Endothelial cell of umbilical vein (primary cell): ENCODE data around the gene CXCR5. TPM values are rescaled to one million over a fixed set of nuclear protein-coding genes. Genes with fewer than 3 reads are reported as not detected.
A peak's percentile ranks its signal among the peaks of the same experiment; 100 is the strongest.

Source experiments
- BruUV-seq: library from RNA; stranded (reverse); fragments of 400-500 nt; replicated peaks from 2 replicates; lab custom pipeline; 2021; lab: Mats Ljungman, UMichigan
- CTCF ChIA-PET: fragments of 300-600, 350-600 bp; sonication (Branson Sonifier 250); formaldehyde crosslinking; loops from one replicate; lab custom pipeline; 2021; ENCODE audit warnings: antibody characterized with exemption, inconsistent platforms; lab: Charles Lee
- POLR2A ChIA-PET: fragments of 300-600, 350-600 bp; sonication (Branson Sonifier 250); formaldehyde crosslinking; loops from one replicate; lab custom pipeline; 2021; ENCODE audit warnings: antibody characterized with exemption, inconsistent platforms; lab: Charles Lee
- DNase-seq: peaks from one replicate; pipeline ENCODE4 v3.0.0-alpha.2; 2011; ENCODE audit warnings: low read depth, low spot score
- FAIRE-seq: peaks from 2 replicates; lab custom pipeline; 2011; peaks lifted over from hg19 to GRCh38; lab: Jason Lieb, UNC
- H2AFZ ChIP-seq: 2 replicates; pipeline ENCODE4 v1.6.0; 2012; ENCODE audit warnings: low read depth, low read length, control low read depth, inconsistent platforms
- H3K27ac ChIP-seq: 2 replicates; pipeline ENCODE4 v1.5.1; 2011; ENCODE audit warnings: low read depth, mild to moderate bottlenecking, control low read depth, low read length, moderate library complexity; ENCODE audit not compliant: insufficient read depth
- H3K27me3 ChIP-seq, 2 experiments: 2 replicates each; pipeline versions ENCODE4 v1.6.0 to v1.6.1; 2011; ENCODE audit warnings: low read length in 2 of 2, mixed read lengths in 1 of 2; ENCODE audit not compliant: control insufficient read depth in 2 of 2, insufficient read depth in 2 of 2
- H3K36me3 ChIP-seq, 2 experiments: 2 replicates in 1 of 2; 3 replicates in 1 of 2; pipeline ENCODE4 v1.5.1; 2011; ENCODE audit warnings: low read length in 2 of 2, mild to moderate bottlenecking in 1 of 2, moderate library complexity in 1 of 2; ENCODE audit not compliant: control insufficient read depth in 2 of 2, insufficient read depth in 2 of 2; ENCODE audit errors: extremely low read depth in 1 of 2
- H3K4me1 ChIP-seq: 3 replicates; pipeline ENCODE4 v1.5.1; 2011; ENCODE audit warnings: mild to moderate bottlenecking, low read length; ENCODE audit not compliant: control insufficient read depth, insufficient read depth; ENCODE audit errors: extremely low read depth
- H3K4me2 ChIP-seq: 2 replicates; pipeline ENCODE4 v1.6.1; 2011; ENCODE audit warnings: low read length, control low read depth, mixed read lengths; ENCODE audit not compliant: insufficient read depth
- H3K4me3 ChIP-seq, 3 experiments: fragments of 200-600 bp in 1 of 3; sonication (generic), shearing (Covaris generic) in 1 of 3; replicated peaks in 1 of 3; 2 replicates each; pipeline ENCODE4 v1.5.1; 2011 to 2016; ENCODE audit warnings: control low read depth in 3 of 3, low read length in 3 of 3, mild to moderate bottlenecking in 2 of 3, inconsistent platforms in 1 of 3, low read depth in 1 of 3, moderate library complexity in 1 of 3; ENCODE audit not compliant: insufficient read depth in 1 of 3
- H3K79me2 ChIP-seq: 2 replicates; pipeline ENCODE4 v1.6.0; 2012; ENCODE audit warnings: low read length, inconsistent platforms; ENCODE audit not compliant: control insufficient read depth, insufficient read depth
- H3K9ac ChIP-seq: replicated peaks from 2 replicates; pipeline ENCODE3; 2011; ENCODE audit warnings: low read length, control low read depth; ENCODE audit not compliant: insufficient read depth; ENCODE audit errors: extremely low read depth
- H3K9me1 ChIP-seq: replicated peaks from 3 replicates; pipeline ENCODE4 v1.6.0; 2011; ENCODE audit warnings: mild to moderate bottlenecking, low read length; ENCODE audit not compliant: control insufficient read depth, insufficient read depth; ENCODE audit errors: extremely low read depth
- H3K9me3 ChIP-seq: replicated peaks from 2 replicates; pipeline ENCODE4 v1.5.1; 2012; ENCODE audit warnings: low read length, inconsistent platforms; ENCODE audit not compliant: control insufficient read depth, insufficient read depth
- H4K20me1 ChIP-seq: replicated peaks from 2 replicates; pipeline ENCODE3; 2011; ENCODE audit warnings: mild to moderate bottlenecking, low read length; ENCODE audit not compliant: control insufficient read depth, insufficient read depth; ENCODE audit errors: extremely low read depth
- CTCF ChIP-seq, 2 donors: IDR thresholded peaks; 1 replicate in 1 of 2; 2 replicates in 1 of 2; pipeline ENCODE4 v1.5.1; 2011; ENCODE audit warnings: low read length in 2 of 2, mild to moderate bottlenecking in 2 of 2, moderate library complexity in 2 of 2, control low read depth in 1 of 2, inconsistent platforms in 1 of 2, low read depth in 1 of 2; ENCODE audit not compliant: insufficient read depth in 1 of 2; ENCODE audit errors: extremely low read depth in 1 of 2
- EZH2 ChIP-seq: IDR thresholded peaks from 2 replicates; pipeline ENCODE4 v1.6.1; 2012; ENCODE audit warnings: borderline replicate concordance, low read depth, mild to moderate bottlenecking, moderate library complexity, low read length, inconsistent platforms; ENCODE audit not compliant: severe bottlenecking
- FOS ChIP-seq: IDR thresholded peaks from 2 replicates; pipeline ENCODE4 v1.6.1; 2011; ENCODE audit warnings: mild to moderate bottlenecking, low read length, moderate library complexity, borderline replicate concordance; ENCODE audit not compliant: insufficient read depth
- JUN ChIP-seq: IDR thresholded peaks from 2 replicates; pipeline ENCODE4 v1.6.1; 2011; ENCODE audit warnings: borderline replicate concordance, low read depth; ENCODE audit not compliant: insufficient read length, insufficient read depth
- MYC ChIP-seq: IDR thresholded peaks from one replicate; pipeline ENCODE4 v1.6.1; 2011; ENCODE audit warnings: mild to moderate bottlenecking, low read depth, low read length
- dilution Hi-C: fragments of 300-500 bp; cut with MboI; formaldehyde crosslinking; loops from one replicate; pipeline ENCODE4 v1.15.0; 2019; ENCODE audit warnings: low sequenced_read_pairs; ENCODE audit not compliant: extremely low pct_ligation_motif_present
- intact Hi-C: fragments of 100-400 bp; cut with micrococcal nuclease; formaldehyde crosslinking; loops from one replicate; pipeline ENCODE4 v1.10.0; 2022
- polyA plus RNA-seq, 4 experiments: library from polyadenylated mRNA; depleted of rRNA in 3 of 4; stranded (reverse) in 3 of 4; unstranded in 1 of 4; fragments of >200 nt; gene quantifications; 2 replicates each; pipeline versions ENCODE4 v1.2.1 to v1.2.3, GENCODE V29; 2011 to 2012; ENCODE audit warnings: missing spikeins in 1 of 4
- total RNA-seq: library from RNA; stranded (reverse); gene quantifications from 2 replicates; pipeline ENCODE4 v1.2.3, GENCODE V29; 2021

CXCR5 gene
- total and polyA plus RNA-seq, 2 donors (not counting 3 experiments of a cell fraction or from before 2014, with no cell fraction given): not detected

- dilution Hi-C loops (no loop called here), intact Hi-C loops (loop anchor here (1.0 to 5.0 kb wide), 6 partner anchors 20 to 237 kb away; partner anchors contain the start of genes DDX6, HYOU1, RPS25 and TRAPPC4)
- no peaks in the 10 kb centered on the region for H3K9me1 ChIP-seq
- no TSS peak for BruUV-seq
- no peaks in the 10 kb centered on the region for H3K9me3 ChIP-seq
- H3K79me2 ChIP-seq: peaks cover 27% of the 10 kb centered on the region
- POLR2A ChIA-PET: interaction anchor here (1.0 kb wide), 1 partner anchor 15 kb away, joined by 3 read pairs; no protein-coding TSS in a partner anchor
- H3K27ac ChIP-seq: no peak overlapping the region
- CTCF ChIA-PET: interaction anchor here (0.7 to 10.6 kb wide), 11 partner anchors 15 to 238 kb away, joined by 3 to 330 read pairs (median 6); partner anchors contain the start of gene DDX6
- FAIRE-seq: no peak
- no peak for TF ChIP-seq MYC
- no peak for TF ChIP-seq CTCF (IDR thresholded peaks at IDR 0.05; ENCODE audit: extremely low read depth in 1 of 2, insufficient read depth in 1 of 2, low read depth in 1 of 2, low read length in 2 of 2)
- TF ChIP-seq FOS: peak; percentile 53
- no peak for TF ChIP-seq EZH2
- TF ChIP-seq JUN: peak; percentile 6
- H3K36me3 ChIP-seq: no peaks in the 10 kb centered on the region
- H3K27me3 ChIP-seq: peaks cover 0 to 2% of the 10 kb centered on the region in 2 experiments
- H3K4me1 ChIP-seq: peaks cover 27% of the 10 kb centered on the region
- no peaks in the 10 kb centered on the region for H4K20me1 ChIP-seq
- DNase-seq: no peak
- H3K4me2 ChIP-seq: no peak overlapping the region
- H2AFZ ChIP-seq: no peak overlapping the region
- no peak overlapping the region for H3K9ac ChIP-seq
- no peak overlapping the region for H3K4me3 ChIP-seq
These were observed 43.9 kb downstream of the CXCR5 start for GRCh38 chr11:118927554-118928100.
